GM15510 (cell line): ENCODE data around the gene KANSL1.

ENCODE experiments used
- POLR2A ChIP-seq: IDR thresholded peaks from 3 replicates; pipeline ENCODE4 v1.6.1; 2011; ENCODE audit warnings: borderline replicate concordance; ENCODE audit not compliant: insufficient read length; ENCODE audit errors: extremely low read depth

KANSL1 gene

DNA sequence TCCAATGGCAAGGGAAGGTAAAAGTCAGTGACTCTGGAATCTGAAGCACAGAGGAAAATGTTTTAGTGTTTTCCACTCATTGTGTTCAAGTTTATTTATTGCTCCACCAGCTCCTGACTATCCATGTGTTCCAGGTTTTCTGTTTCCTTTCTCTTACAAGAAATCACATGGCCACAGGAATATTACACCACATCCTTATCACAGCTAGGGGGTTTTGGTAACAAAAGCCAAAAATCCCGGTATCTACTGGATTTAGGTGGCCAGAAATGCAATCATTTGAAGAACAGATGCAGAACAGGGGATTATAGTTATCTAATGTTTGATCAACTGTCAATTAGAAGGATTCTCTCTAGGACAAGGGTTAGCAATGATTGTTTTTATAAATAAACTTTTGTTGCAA, 146.3 kb downstream of the KANSL1 start:
- TF ChIP-seq POLR2A: no peak

DNA sequence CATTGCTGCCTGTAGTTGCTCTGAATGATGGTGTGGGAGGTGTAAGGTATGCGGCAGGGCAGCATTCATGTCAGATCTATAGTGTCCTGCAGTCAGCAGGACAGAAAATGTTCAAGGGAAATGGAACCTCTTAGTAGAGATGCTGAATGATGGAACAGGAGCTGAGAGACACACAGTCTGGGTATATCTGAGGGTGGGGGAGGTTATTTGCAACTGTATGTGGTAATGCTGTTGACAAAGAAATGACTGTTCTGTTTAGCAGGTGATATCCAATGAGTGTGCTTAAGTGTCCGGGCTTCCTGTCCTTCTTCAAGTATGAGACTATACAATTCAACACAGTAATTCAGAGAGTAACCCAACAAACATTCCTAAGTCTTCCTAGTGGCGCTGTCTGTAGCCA, 147.6 kb downstream of the KANSL1 start:
- TF ChIP-seq POLR2A: no peak

DNA sequence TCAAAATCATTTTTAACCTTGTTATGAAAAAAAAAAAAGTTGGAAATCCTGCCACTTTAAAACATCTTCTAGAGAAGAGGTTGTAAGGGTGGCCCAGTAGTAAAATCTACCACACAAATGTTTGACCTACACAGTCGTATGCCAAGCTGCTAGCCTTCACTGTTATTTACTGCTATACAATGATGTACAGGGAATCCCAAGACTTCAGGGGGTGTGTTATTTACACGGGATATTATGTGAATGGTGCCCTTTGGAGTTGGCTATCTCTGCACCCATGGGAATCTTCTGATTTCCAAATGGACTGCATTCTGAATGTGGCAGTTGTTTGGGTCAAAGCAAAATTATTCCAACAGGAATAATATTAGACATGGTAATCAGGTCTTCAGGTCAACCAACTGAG, 148.2 kb downstream of the KANSL1 start:
- no peak for TF ChIP-seq POLR2A

DNA sequence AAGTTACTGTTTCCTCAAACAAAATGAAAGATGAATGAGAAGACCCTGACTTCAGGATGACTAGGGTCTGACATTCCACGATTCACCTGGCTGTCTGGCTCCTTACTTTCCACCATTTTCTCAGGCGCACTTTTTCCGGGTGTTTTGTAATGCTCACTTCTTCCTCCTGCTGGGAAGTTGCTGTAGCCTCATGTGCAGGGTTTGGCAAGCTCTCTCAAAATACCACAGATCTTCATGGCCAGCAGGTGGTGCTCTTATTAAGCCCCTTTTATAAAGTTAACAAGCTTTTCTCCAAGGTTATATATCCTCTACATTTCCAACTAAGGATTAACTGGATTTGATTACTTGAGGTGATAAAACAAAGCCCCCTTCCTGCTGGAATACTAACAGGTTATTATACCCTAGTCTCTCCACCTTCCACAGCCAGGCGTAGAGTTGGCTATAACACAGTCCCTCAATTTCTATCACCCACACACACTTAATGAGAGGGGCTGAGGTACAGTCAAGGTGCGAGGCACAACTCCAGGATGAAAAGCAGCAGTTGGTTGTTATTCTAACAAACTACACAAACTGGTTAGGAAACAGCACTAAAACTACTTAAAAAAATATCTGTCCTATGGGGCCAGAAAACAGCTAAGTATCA, 148.8 kb downstream of the KANSL1 start:
- TF ChIP-seq POLR2A: no peak

DNA sequence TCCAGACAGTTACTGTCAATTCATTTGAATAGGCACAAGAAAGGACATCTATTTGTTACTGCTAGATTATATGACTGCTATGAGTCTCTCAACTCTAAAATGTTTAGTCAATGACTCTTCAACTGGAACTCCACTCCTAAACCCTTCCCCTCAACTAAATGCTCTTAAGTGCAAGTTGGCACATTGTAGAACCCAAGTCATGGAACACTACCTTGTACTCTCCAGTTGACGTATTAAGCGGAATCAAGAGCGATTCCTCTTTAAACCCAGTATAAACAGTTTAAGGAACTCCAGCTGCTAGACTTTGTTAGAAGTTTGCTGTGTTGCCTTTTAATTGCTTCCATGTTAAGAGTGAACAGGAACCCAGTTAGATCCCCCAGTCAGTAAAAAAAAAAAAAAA, 149.6 kb downstream of the KANSL1 start:
- TF ChIP-seq POLR2A: no peak

DNA sequence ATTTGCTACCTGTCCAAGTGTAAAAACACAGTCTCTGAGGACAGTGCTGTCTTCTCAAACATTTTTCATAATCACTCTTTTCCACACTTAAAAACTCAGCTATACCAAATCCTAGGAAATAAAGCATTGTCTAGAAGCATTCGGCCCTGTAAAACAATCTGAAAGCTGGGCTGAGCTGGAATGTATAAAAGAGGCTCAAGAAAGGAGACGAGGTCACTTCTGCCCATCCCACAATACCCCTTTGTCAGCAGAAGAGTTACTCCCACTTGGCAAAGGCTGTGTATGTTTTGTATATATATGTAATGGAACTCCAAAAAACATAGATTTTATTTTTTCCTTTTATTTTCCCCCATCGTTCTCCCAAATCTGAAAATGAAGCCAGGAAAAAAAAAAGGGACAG, 150.3 kb downstream of the KANSL1 start:
- TF ChIP-seq POLR2A: no peak

DNA sequence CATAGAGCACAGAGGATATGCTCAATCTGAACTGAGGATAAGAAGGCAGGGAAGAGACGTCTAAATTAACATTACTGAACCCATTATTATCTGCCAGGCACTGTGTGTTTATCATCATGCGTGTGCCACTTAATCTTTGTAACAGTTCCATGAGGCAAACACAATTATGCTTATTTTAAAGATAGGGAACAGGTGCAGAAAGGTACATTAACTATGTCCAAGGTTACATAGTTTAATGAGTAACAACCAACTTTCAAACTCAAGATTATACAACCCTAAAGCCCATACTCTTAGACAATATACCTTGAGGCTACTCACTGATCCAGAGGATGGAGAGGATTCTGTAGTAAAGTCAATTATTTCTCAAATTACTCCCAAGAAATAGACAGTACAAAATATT, 151.0 kb downstream of the KANSL1 start:
- TF ChIP-seq POLR2A: no peak

DNA sequence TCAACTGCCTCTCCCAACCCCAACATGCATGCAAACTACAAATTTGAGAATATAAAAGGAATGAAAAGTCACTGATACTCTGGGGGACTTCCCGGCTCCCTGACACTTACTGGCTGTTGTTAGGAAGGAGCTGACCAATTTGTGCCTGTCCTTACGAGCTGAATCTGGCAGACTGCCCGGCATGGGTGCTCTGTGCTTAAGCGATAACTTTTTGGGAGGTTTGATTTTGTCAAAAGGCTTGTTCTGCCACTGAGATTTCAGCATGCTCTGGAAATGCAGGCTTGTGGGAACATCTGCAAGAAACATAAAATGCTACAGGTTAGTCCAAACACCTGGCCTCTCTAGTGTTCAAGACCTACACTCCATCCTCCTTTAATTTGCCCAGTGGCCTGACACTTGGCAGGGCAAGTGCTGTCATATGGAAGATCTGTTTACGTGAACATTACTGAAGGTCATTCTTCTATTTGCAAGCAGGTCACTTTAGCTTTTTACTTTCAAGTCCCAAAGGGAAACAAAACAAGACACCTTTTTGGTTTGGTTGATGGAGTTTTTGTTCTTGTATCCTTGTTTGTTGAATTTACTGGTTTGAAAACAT, 153.5 kb downstream of the KANSL1 start:
- TF ChIP-seq POLR2A: no peak

DNA sequence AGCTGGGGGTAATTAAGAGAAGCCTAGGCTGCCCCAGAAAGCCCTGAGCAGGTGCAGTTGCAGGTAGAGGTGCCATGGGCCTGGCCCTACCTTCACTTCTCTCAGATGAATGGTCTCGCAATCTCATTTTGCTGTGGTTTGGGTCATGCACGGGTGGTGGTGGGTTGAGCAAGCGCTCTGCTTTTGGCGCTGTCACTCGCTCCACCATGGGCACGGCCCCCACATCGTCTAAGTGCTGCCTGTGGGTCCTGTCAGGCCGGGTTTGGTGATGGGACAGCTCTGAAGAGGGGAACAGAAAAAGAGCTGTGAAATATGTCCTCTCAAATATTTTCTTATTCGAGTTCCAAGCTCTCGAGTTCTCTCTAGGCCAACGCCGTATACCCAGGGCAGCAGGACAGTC, 154.3 kb downstream of the KANSL1 start:
- no peak for TF ChIP-seq POLR2A

DNA sequence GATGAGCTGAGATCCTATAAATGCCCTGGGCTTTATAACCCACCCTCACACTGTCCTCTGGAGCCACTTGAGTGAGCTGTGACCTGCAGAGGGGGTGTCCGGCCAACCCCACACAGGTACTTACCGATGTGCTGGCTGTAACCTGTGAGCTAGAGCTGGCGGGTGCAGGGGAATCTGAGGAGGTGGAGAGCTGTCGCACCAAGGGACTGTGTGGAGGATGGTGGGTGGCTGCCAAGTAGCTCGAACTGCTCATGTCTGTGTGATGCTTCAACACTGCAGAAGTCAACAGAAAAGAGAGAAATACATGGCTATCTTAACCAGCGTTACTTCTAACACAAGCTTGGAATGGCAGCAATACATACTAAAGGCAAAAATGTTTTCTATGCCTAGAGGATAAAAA, 154.8 kb downstream of the KANSL1 start:
- TF ChIP-seq POLR2A: no peak

DNA sequence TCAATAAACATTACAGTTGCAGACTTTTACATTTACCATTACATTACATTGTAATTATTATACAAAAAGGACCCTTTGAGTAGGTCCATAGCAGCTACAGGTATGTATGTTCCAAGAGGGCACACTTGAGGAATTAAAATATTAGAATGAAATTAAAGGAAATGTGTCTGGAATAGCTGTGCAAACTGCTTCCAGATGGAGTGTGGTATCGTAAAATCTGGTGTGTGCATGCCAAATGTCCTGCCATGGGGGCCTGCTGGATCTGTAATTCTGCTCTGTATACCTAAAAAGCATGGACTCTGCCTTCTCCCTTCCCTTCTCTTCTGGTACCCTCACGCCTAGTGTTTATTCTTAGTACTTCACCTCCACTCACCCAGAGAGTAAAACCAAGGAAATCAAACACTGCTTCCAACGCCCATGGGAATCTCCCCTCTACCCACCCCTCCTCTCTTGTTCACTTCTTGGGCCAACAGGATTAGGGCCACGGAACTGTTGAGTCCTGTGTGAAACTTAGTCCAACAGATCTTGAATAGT, 155.4 kb downstream of the KANSL1 start:
- no peak for TF ChIP-seq POLR2A

DNA sequence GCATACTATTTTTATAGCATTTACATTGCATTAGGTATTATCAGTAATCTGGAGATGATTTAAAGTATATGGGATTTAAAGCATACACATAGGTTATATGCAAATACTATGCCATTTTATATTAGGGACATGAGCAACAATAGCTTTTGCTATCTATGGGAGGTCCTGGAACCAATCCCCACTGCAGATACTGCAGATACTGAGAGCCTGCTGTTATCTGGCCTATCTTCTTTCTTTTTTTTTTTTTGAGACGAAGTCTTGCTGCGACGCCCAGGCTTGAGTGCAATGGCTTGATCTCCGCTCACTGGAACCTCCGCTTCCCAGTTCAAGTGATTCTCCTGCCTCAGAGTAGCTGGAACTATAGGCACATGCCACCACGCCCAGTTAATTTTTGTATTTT, 156.7 kb downstream of the KANSL1 start:
- TF ChIP-seq POLR2A: no peak

DNA sequence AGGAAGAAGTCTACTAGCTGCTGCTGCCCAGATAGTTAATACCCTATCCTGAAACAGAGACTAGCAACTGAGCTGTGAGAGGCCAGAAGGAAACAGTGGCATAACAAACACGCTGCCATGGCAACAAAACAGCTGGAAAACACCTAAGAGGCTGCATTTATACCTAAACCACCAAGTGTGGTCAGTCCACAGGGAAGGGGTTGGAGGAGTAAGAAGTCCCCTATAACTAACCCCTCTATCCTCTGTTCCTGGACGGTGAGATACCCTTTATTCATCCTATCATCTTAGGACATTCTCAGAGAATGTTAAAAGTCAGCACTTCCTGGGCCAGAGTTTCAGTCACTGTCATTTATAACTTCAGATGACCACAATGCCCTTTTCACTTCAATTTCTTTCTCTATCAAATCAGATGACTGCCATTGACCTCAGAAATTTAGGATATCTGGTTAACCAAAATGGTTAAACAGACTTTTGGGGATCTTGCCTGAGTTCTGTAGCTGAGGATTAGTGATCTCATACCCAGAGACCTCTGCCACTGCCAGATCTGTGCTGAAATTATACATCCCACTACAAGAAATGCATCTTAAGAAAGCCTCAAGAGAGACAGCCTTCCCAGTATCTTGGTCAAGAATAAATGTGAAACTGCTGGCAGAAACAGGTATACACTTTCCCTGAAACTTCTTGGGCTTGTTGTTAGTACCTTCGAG, 158.0 kb downstream of the KANSL1 start:
- TF ChIP-seq POLR2A: no peak

DNA sequence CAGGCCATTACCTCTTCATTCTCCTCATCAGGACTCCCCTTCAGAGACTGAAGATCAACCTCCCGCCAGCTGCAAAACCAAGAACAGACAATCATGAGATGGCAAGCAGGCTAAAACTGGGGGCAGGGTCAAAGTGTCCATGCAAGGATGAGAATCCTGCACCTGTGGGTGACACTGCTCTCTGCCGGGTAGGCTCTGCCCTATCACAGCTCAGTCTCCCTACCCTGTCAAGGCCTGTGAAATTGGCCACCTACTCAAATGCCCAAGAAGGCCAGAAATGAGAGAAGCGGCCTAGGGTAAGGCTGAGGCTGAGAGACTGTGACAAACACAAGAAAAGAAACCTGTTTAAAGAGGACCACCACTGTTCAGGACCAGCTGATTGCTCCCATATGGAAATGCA, 159.8 kb downstream of the KANSL1 start:
- no peak for TF ChIP-seq POLR2A

DNA sequence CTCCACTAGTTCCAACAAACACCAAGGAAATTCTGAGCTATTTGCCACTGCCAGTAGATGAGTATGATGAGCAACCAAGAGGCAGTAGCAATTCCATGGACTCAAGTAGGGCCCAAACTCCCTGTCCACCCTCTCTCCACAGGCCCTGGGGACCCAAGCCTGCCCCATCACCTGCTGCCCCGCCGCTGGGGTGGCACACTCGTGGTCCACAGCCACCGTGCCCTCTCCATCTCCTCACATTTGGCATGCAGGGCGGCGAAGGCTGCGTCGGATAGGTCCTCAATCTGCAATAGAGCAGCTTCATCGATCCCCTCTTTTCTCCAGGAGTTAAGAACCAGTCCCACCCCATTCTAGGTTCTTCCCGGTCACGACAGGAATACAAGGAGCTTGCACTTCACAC, 160.3 kb downstream of the KANSL1 start:
- TF ChIP-seq POLR2A: no peak

DNA sequence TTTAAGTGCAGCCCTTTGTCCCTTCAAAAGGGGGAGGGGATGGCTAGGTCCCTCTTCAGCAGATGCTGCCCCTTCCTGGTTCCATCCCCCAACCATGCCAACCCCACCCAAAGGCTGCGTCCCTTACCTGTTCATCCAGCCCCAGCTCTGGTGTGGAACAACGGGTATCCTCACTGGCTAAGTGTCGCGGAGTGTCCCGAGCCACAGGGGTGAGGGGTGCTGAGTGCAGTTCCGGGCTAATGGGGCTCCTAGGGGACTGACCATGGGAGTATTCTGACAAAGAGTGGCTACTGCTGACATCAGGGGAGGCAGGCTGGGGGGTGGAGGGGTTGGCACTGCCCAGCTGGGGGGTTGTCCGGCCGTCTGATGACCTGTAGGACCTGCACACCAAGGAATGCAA, 161.3 kb downstream of the KANSL1 start:
- no peak for TF ChIP-seq POLR2A
